Loucy (cell line): ENCODE data around the gene KIAA2012.

Source experiments
- EZH2phosphoT487 ChIP-seq: fragments of 200-600 bp; IDR thresholded peaks from 2 replicates; pipeline ENCODE4 v1.6.1; 2018; ENCODE audit warnings: antibody characterized with exemption, mild to moderate bottlenecking, moderate library complexity, borderline replicate concordance
- TF ChIP-seq, protein P1 (sequence below): fragments of 200-600 bp; sonication (generic); conservative IDR thresholded peaks from 2 replicates; pipeline ENCODE4 v1.5.1; 2014; ENCODE audit warnings: mild to moderate bottlenecking, antibody characterized with exemption, low read length

DNA sequence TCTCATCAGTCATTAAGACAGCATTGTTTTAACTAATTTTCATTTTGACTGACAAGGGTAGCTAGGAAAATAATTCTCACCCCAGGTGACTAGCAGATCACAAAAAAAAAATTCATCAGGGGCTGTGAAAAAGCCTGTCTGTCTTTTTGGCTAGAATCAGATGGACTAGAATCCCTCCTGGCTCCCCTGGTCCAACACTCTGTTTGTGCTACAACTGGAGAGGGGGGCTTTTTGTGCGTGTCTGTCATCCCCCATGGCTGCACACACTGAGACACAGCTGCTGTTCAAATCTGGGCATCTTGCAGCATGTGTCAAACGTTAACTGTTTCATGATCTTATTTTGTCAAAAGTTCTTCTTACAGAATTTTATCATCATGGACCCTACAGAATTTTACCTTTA lies 51.2 kb downstream of the KIAA2012 start:
- TF ChIP-seq, protein P1, sequence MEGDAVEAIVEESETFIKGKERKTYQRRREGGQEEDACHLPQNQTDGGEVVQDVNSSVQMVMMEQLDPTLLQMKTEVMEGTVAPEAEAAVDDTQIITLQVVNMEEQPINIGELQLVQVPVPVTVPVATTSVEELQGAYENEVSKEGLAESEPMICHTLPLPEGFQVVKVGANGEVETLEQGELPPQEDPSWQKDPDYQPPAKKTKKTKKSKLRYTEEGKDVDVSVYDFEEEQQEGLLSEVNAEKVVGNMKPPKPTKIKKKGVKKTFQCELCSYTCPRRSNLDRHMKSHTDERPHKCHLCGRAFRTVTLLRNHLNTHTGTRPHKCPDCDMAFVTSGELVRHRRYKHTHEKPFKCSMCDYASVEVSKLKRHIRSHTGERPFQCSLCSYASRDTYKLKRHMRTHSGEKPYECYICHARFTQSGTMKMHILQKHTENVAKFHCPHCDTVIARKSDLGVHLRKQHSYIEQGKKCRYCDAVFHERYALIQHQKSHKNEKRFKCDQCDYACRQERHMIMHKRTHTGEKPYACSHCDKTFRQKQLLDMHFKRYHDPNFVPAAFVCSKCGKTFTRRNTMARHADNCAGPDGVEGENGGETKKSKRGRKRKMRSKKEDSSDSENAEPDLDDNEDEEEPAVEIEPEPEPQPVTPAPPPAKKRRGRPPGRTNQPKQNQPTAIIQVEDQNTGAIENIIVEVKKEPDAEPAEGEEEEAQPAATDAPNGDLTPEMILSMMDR = no peak
- TF ChIP-seq EZH2phosphoT487 = no peak
